K562 (cell line): ENCODE data around the gene MYO3A. TPM values are rescaled to one million over a fixed set of nuclear protein-coding genes. Genes with fewer than 3 reads are reported as not detected.

ENCODE experiments used
- ATAC-seq: fragments of 200-7000 bp; cut with Tn5 transposase; 3 replicates; pipeline ENCODE4 v1.9.1; 2020; ENCODE audit warnings: moderate library complexity
- BruUV-seq: library from RNA; stranded (reverse); fragments of 400-500 nt; replicated peaks from 2 replicates; lab custom pipeline; 2021; lab: Mats Ljungman, UMichigan
- CTCF ChIA-PET: fragments of 300-600 bp; formaldehyde crosslinking; extraction: SDS; loops from one replicate; lab custom pipeline; 2021; ENCODE audit warnings: low intra/inter-chr PET ratio; lab: Yijun Ruan, JAX
- POLR2A ChIA-PET: fragments of 300-600, 350-650 bp; sonication (Branson Sonifier 250); formaldehyde crosslinking; extraction: SDS; loops from one replicate; lab custom pipeline; 2021; ENCODE audit warnings: antibody characterized with exemption, inconsistent platforms; lab: Yijun Ruan, JAX
- DNase-seq, 4 experiments: peaks; one replicate each; pipeline versions ENCODE4 v3.0.0 to v3.0.0-alpha.2; 2011 to 2018; ENCODE audit warnings: low spot score in 3 of 4, mixed read lengths in 3 of 4; ENCODE audit errors: extremely low read depth in 1 of 4
- FAIRE-seq: peaks from 2 replicates; lab custom pipeline; 2011; peaks lifted over from hg19 to GRCh38; lab: Jason Lieb, UNC
- H2AFZ ChIP-seq: 2 replicates; pipeline ENCODE4 v1.6.0; 2011; ENCODE audit warnings: low read depth, low read length, control low read depth, inconsistent platforms
- H3K27ac ChIP-seq: fragments of 200-600 bp; 3 replicates; pipeline ENCODE4 v1.8.0; 2011; ENCODE audit warnings: low read depth, mild to moderate bottlenecking, control low read depth, inconsistent platforms, low read length, moderate library complexity, mixed read lengths; ENCODE audit errors: extremely low read depth
- H3K27me3 ChIP-seq, 2 experiments: fragments of 300-600 bp in 1 of 2; 2 replicates in 1 of 2; 3 replicates in 1 of 2; pipeline versions ENCODE4 v1.6.0 to v1.8.0; 2011; ENCODE audit warnings: inconsistent platforms in 2 of 2, low read length in 2 of 2, mild to moderate bottlenecking in 1 of 2, mixed read lengths in 1 of 2, moderate library complexity in 1 of 2; ENCODE audit not compliant: control insufficient read depth in 2 of 2, insufficient read depth in 2 of 2
- H3K36me3 ChIP-seq: fragments of 300-600 bp; 3 replicates; pipeline ENCODE4 v1.8.0; 2011; ENCODE audit warnings: mild to moderate bottlenecking, low read length, inconsistent platforms; ENCODE audit not compliant: control insufficient read depth, insufficient read depth
- H3K4me1 ChIP-seq, 2 experiments: fragments of 200-600 bp in 1 of 2; replicated peaks in 1 of 2; 2 replicates in 1 of 2; 3 replicates in 1 of 2; pipeline versions ENCODE4 v1.5.1 to v1.8.0; 2011; ENCODE audit warnings: inconsistent platforms in 2 of 2, low read length in 2 of 2, mild to moderate bottlenecking in 1 of 2, mixed read lengths in 1 of 2, moderate library complexity in 1 of 2; ENCODE audit not compliant: control insufficient read depth in 2 of 2, insufficient read depth in 2 of 2
- H3K4me2 ChIP-seq: 2 replicates; pipeline ENCODE4 v1.6.1; 2011; ENCODE audit warnings: low read length, control low read depth, inconsistent platforms, mixed read lengths; ENCODE audit not compliant: insufficient read depth
- H3K4me3 ChIP-seq: fragments of 200-600 bp; sonication (generic), shearing (Covaris generic); 2 replicates; pipeline ENCODE4 v1.5.1; 2016; ENCODE audit warnings: control low read depth, inconsistent platforms
- H3K79me2 ChIP-seq: fragments of 200-600 bp; 3 replicates; pipeline ENCODE4 v1.8.0; 2011; ENCODE audit warnings: low read length, inconsistent platforms; ENCODE audit not compliant: control insufficient read depth, insufficient read depth
- H3K9ac ChIP-seq, 2 experiments: 2 replicates each; pipeline versions ENCODE4 v1.6.0 to v1.6.1; 2011; ENCODE audit warnings: low read depth in 2 of 2, low read length in 2 of 2, control low read depth in 1 of 2, inconsistent platforms in 1 of 2, mild to moderate bottlenecking in 1 of 2, mixed read lengths in 1 of 2; ENCODE audit not compliant: insufficient read depth in 1 of 2
- H3K9me1 ChIP-seq: one replicate; pipeline ENCODE4 v1.6.0; 2011; ENCODE audit warnings: inconsistent platforms, mild to moderate bottlenecking, low read length, moderate library complexity; ENCODE audit not compliant: control insufficient read depth, insufficient read depth
- H3K9me3 ChIP-seq: replicated peaks from 2 replicates; pipeline ENCODE4 v1.5.1; 2011; ENCODE audit warnings: low read depth, low read length, inconsistent platforms; ENCODE audit not compliant: control insufficient read depth, insufficient read depth
- H4K20me1 ChIP-seq: replicated peaks from 2 replicates; pipeline ENCODE4 v1.6.1; 2011; ENCODE audit warnings: low read length, inconsistent platforms, mixed read lengths; ENCODE audit not compliant: control insufficient read depth, insufficient read depth
- AFF1 ChIP-seq, 2 experiments: fragments of 450-650 bp; IDR thresholded peaks; 2 replicates each; pipeline ENCODE4 v1.6.1; 2018; ENCODE audit warnings: mild to moderate bottlenecking in 2 of 2, low read depth in 1 of 2; ENCODE audit not compliant: partially characterized antibody in 2 of 2
- CREM ChIP-seq: IDR thresholded peaks from 2 replicates; pipeline ENCODE4 v1.6.1; 2014; ENCODE audit warnings: antibody characterized with exemption, low read depth
- ETV1 ChIP-seq: fragments of 450-650 bp; conservative IDR thresholded peaks from 2 replicates; pipeline ENCODE4 v1.6.1; 2016; ENCODE audit warnings: missing genetic modification characterization, control low read depth, low read depth, missing compliant biosample characterization
- MNT ChIP-seq, 2 experiments: fragments of 450-650 bp; conservative IDR thresholded peaks; 2 replicates each; pipeline ENCODE4 v1.6.1; 2017; ENCODE audit warnings: mild to moderate bottlenecking in 2 of 2, moderate library complexity in 2 of 2
- NEUROD1 ChIP-seq: fragments of 150-350 bp; IDR thresholded peaks from 2 replicates; pipeline ENCODE4 v1.6.1; 2014; ENCODE audit warnings: borderline replicate concordance, low read length, low read depth; ENCODE audit not compliant: partially characterized antibody
- PURB ChIP-seq: sonication (generic); formaldehyde crosslinking; IDR thresholded peaks from 2 replicates; pipeline ENCODE4 v1.9.0; 2021; ENCODE audit warnings: low read depth, mild to moderate bottlenecking, missing genetic modification reagents
- SMAD3 ChIP-seq: fragments of 450-650 bp; formaldehyde crosslinking; conservative IDR thresholded peaks from 2 replicates; pipeline ENCODE4 v1.4.0; 2020; ENCODE audit warnings: mild to moderate bottlenecking
- WGBS: fragments of 100-300 bp; shearing (Covaris generic); methylation state at CpG from one replicate; pipeline ENCODE4 v1.1.6; 2016; ENCODE audit warnings: low coverage, mixed read lengths; ENCODE audit not compliant: insufficient coverage; ENCODE audit errors: missing lambda C conversion rate; 5-methylcytosine and 5-hydroxymethylcytosine counted together
- in situ Hi-C: fragments of 300-500 bp; cut with MboI; formaldehyde crosslinking; loops from 4 replicates; pipeline ENCODE4 v1.15.0; 2018; ENCODE audit warnings: inconsistent platforms, mixed read lengths
- intact Hi-C: fragments of 100-400 bp; cut with micrococcal nuclease; formaldehyde crosslinking; loops from 2 replicates; pipeline ENCODE4 v1.14.2; 2022
- polyA plus RNA-seq, 8 experiments: library from polyadenylated mRNA; depleted of rRNA in 4 of 8; stranded (reverse) in 5 of 8; unstranded in 3 of 8; fragments of >200 nt; fragmentation: Nextera tagmentation in 2 of 8; fragmentation: Illumina TruSeq in 1 of 8; extraction: Ambion mirVana in 2 of 8; extraction: Trizol in 1 of 8; gene quantifications; 2 replicates each; pipeline versions ENCODE4 v1.2.1 to v1.2.3, GENCODE V29; 2011 to 2014; ENCODE audit warnings: inconsistent platforms in 1 of 8, missing spikeins in 1 of 8
- total RNA-seq, 7 experiments: library from RNA; depleted of rRNA in 6 of 7; stranded (reverse); fragments of >200 nt in 6 of 7; fragmentation: Illumina TruSeq in 2 of 7; extraction: Trizol in 2 of 7; gene quantifications; 2 replicates each; pipeline versions ENCODE4 v1.2.1 to v1.2.3, GENCODE V29; 2011 to 2021; ENCODE audit warnings: low replicate concordance in 1 of 7
- TF ChIP-seq, protein P1 (sequence below): sonication (generic); formaldehyde crosslinking; IDR thresholded peaks from 2 replicates; pipeline ENCODE4 v1.8.1; 2023; ENCODE audit warnings: mild to moderate bottlenecking, missing genetic modification reagents

The MYO3A gene
- total and polyA plus RNA-seq, 9 of the 15 experiments (the other 6 are each of a cell fraction or from before 2014, with no cell fraction given), result not detected

- POLR2A ChIA-PET, result no interaction called here
- Histone ChIP-seq H3K9me1 (no peaks in the 10 kb centered on the region), H3K27ac (no peak overlapping the region), H3K4me2 (no peak overlapping the region), H3K27me3 (no peaks in the 10 kb centered on the region; a peak in 3 of 5 replicates), H3K9me3 (no peaks in the 10 kb centered on the region), H4K20me1 (no peaks in the 10 kb centered on the region), H3K36me3 (no peaks in the 10 kb centered on the region), H3K79me2 (no peaks in the 10 kb centered on the region), H3K4me1 (no peaks in the 10 kb centered on the region), H2AFZ (no peak overlapping the region), H3K9ac (no peak overlapping the region), H3K4me3 (no peak overlapping the region)
- ATAC-seq (no peak), FAIRE-seq (no peak), DNase-seq (no peak)
- intact Hi-C loops, result no loop called here
- BruUV-seq, result no TSS peak
- WGBS, result 0% methylated on average over 2 of the region's 2 CpGs
- CTCF ChIA-PET, result no interaction called here
- TF ChIP-seq, protein P1, sequence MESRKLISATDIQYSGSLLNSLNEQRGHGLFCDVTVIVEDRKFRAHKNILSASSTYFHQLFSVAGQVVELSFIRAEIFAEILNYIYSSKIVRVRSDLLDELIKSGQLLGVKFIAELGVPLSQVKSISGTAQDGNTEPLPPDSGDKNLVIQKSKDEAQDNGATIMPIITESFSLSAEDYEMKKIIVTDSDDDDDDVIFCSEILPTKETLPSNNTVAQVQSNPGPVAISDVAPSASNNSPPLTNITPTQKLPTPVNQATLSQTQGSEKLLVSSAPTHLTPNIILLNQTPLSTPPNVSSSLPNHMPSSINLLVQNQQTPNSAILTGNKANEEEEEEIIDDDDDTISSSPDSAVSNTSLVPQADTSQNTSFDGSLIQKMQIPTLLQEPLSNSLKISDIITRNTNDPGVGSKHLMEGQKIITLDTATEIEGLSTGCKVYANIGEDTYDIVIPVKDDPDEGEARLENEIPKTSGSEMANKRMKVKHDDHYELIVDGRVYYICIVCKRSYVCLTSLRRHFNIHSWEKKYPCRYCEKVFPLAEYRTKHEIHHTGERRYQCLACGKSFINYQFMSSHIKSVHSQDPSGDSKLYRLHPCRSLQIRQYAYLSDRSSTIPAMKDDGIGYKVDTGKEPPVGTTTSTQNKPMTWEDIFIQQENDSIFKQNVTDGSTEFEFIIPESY, result no peak
- TF ChIP-seq NEUROD1 (no peak), ETV1 (tag) (no peak), MNT (conservative IDR thresholded peaks at IDR 0.05) (no peak), SMAD3 (CRISPR knock-in tag) (no peak), PURB (no peak), AFF1 (IDR thresholded peaks at IDR 0.05; ENCODE audit: low read depth in 1 of 2, partially characterized antibody in 2 of 2) (no peak), CREM (no peak)
- in situ Hi-C loops, result no loop called here
These were observed 263.2 kb downstream of the MYO3A start for GRCh38 chr10:26197248-26197647.
